Suppressor macrophage treated with lipopolysaccharide for 1 hour (primary cell): Measurements from ENCODE around the gene OR10H4.
"Not testable (repeated sequence)": the region's sequence is repeated elsewhere in the genome, so short reads cannot be mapped to it uniquely, and the experiment has no call there.

ENCODE experiments used
- DNase-seq, 3 donors: peaks; one replicate each; pipeline ENCODE4 v3.0.0-alpha.2; 2020 to 2022

Gene OR10H4

GRCh38 chr19:15945301-15945700 is 3.5 kb upstream of the OR10H4 start:
- no peak for DNase-seq

GRCh38 chr19:15954820-15955219 is 6.0 kb downstream of the OR10H4 start:
- DNase-seq = no peak

- peak in 1 of 3 donors; percentile 12 for DNase-seq
These were observed 13.5 kb downstream of the OR10H4 start for GRCh38 chr19:15962319-15962718.

GRCh38 chr19:15964231-15964630 is 15.4 kb downstream of the OR10H4 start:
- no peak for DNase-seq

- no peak for DNase-seq
These were observed 22.5 kb downstream of the OR10H4 start for GRCh38 chr19:15971224-15971780.

- not testable (repeated sequence) for DNase-seq
These were observed 23.2 kb downstream of the OR10H4 start for GRCh38 chr19:15972043-15972442.

GRCh38 chr19:15974856-15975255 is 26.0 kb downstream of the OR10H4 start:
- peak; percentile 65 to 85 (median 71) for DNase-seq

GRCh38 chr19:15976836-15977689 is 28.3 kb downstream of the OR10H4 start:
- DNase-seq = no peak

- no peak for DNase-seq
These were observed 28.9 kb downstream of the OR10H4 start for GRCh38 chr19:15977690-15978089.

GRCh38 chr19:15979293-15979692 is 30.5 kb downstream of the OR10H4 start:
- DNase-seq = no peak

GRCh38 chr19:15985831-15986230 is 37.0 kb downstream of the OR10H4 start:
- not testable (repeated sequence) for DNase-seq

- peak in 2 of 3 donors; percentile 14 to 15 for DNase-seq
These were observed 37.9 kb downstream of the OR10H4 start for GRCh38 chr19:15986701-15987100.

- no peak for DNase-seq
These were observed 41.1 kb downstream of the OR10H4 start for GRCh38 chr19:15989889-15990288.

GRCh38 chr19:15991602-15992001 is 42.8 kb downstream of the OR10H4 start:
- DNase-seq = no peak

GRCh38 chr19:15992014-15992413 is 43.2 kb downstream of the OR10H4 start:
- no peak for DNase-seq

- peak in 1 of 3 donors; percentile 23 for DNase-seq
These were observed 46.7 kb downstream of the OR10H4 start for GRCh38 chr19:15995536-15995935.

- DNase-seq = no peak
These were observed 49.4 kb downstream of the OR10H4 start for GRCh38 chr19:15998166-15998565.
